WTC11 (cell line): ENCODE results near the gene MPP2. TPM values are rescaled to one million over a fixed set of nuclear protein-coding genes. Genes with fewer than 3 reads are reported as not detected.

Source experiments
- ATAC-seq: fragments of 200-7000 bp; cut with Tn5 transposase; 2 replicates; pipeline ENCODE4 v1.10.0; 2021; ENCODE audit warnings: mild to moderate bottlenecking, moderate library complexity
- CTCF ChIA-PET: fragments of 300-600 bp; sonication (Branson Sonifier 250); formaldehyde crosslinking; loops from one replicate; lab custom pipeline; 2021; ENCODE audit warnings: antibody characterized with exemption; lab: Charles Lee
- POLR2A ChIA-PET: fragments of 350-600 bp; sonication (Branson Sonifier 250); formaldehyde crosslinking; loops from one replicate; lab custom pipeline; 2021; ENCODE audit warnings: antibody characterized with exemption; lab: Charles Lee
- DNase-seq: peaks from one replicate; pipeline ENCODE4 v3.0.0; 2021; ENCODE audit warnings: low spot score
- H3K27ac Mint-ChIP-seq: 2 replicates; pipeline ENCODE4 v1.8.0; 2021; ENCODE audit warnings: mixed read lengths
- H3K27me3 Mint-ChIP-seq: 2 replicates; pipeline ENCODE4 v1.8.0; 2021; ENCODE audit warnings: low read depth, mild to moderate bottlenecking, moderate library complexity, mixed read lengths
- H3K36me3 Mint-ChIP-seq: 2 replicates; pipeline ENCODE4 v1.8.0; 2021; ENCODE audit warnings: mixed read lengths
- H3K4me1 Mint-ChIP-seq: 2 replicates; pipeline ENCODE4 v1.8.0; 2022; ENCODE audit warnings: mixed read lengths
- H3K4me3 Mint-ChIP-seq: 2 replicates; pipeline ENCODE4 v1.8.0; 2021; ENCODE audit warnings: mild to moderate bottlenecking, moderate library complexity, mixed read lengths
- H3K9me3 Mint-ChIP-seq: 2 replicates; pipeline ENCODE4 v1.8.0; 2021; ENCODE audit warnings: mixed read lengths
- CREM ChIP-seq: sonication (generic); formaldehyde crosslinking; IDR thresholded peaks from 2 replicates; pipeline ENCODE4 v1.8.1; 2022; ENCODE audit warnings: mild to moderate bottlenecking, missing genetic modification reagents, moderate library complexity
- EMX1 ChIP-seq: fragments of 250-450 bp; sonication (Bioruptor Pico); IDR thresholded peaks from 2 replicates; pipeline ENCODE4 v1.8.0; 2021; ENCODE audit warnings: mild to moderate bottlenecking
- ESRRA ChIP-seq: sonication (generic); formaldehyde crosslinking; IDR thresholded peaks from 2 replicates; pipeline ENCODE4 v1.8.1; 2022; ENCODE audit warnings: mild to moderate bottlenecking, missing genetic modification reagents, borderline replicate concordance
- MLX ChIP-seq: sonication (generic); formaldehyde crosslinking; IDR thresholded peaks from 2 replicates; pipeline ENCODE4 v1.8.1; 2023; ENCODE audit warnings: mild to moderate bottlenecking, missing genetic modification reagents, moderate library complexity
- MXD4 ChIP-seq: fragments of 250-450 bp; sonication (Bioruptor Pico); IDR thresholded peaks from 2 replicates; pipeline ENCODE4 v1.8.0; 2021; ENCODE audit warnings: mild to moderate bottlenecking, moderate library complexity, borderline replicate concordance
- RORB ChIP-seq: fragments of 250-450 bp; sonication (Bioruptor Pico); IDR thresholded peaks from 2 replicates; pipeline ENCODE4 v1.9.0; 2021; ENCODE audit warnings: mild to moderate bottlenecking
- ZBTB21 ChIP-seq: sonication (generic); formaldehyde crosslinking; IDR thresholded peaks from 2 replicates; pipeline ENCODE4 v1.8.1; 2023; ENCODE audit warnings: mild to moderate bottlenecking, missing genetic modification reagents, borderline replicate concordance
- ZBTB43 ChIP-seq: sonication (generic); formaldehyde crosslinking; IDR thresholded peaks from 2 replicates; pipeline ENCODE4 v1.8.1; 2023; ENCODE audit warnings: mild to moderate bottlenecking, missing genetic modification reagents
- ZNF138 ChIP-seq: sonication (generic); formaldehyde crosslinking; conservative IDR thresholded peaks from 2 replicates; pipeline ENCODE4 v1.8.1; 2022; ENCODE audit warnings: mild to moderate bottlenecking, moderate library complexity, missing genetic modification reagents
- ZNF232 ChIP-seq: sonication (generic); formaldehyde crosslinking; IDR thresholded peaks from 2 replicates; pipeline ENCODE4 v1.8.0; 2022; ENCODE audit warnings: mild to moderate bottlenecking, missing genetic modification reagents
- ZNF396 ChIP-seq: fragments of 250-450 bp; sonication (Bioruptor Pico); IDR thresholded peaks from 2 replicates; pipeline ENCODE4 v1.8.0; 2021; ENCODE audit warnings: mild to moderate bottlenecking, moderate library complexity, borderline replicate concordance
- total RNA-seq: library from RNA; stranded (reverse); gene quantifications from 3 replicates; pipeline ENCODE4 v1.2.3, GENCODE V29; 2021
- TF ChIP-seq, protein P1 (sequence below): sonication (generic); formaldehyde crosslinking; IDR thresholded peaks from 2 replicates; pipeline ENCODE4 v1.8.0; 2022; ENCODE audit warnings: missing genetic modification reagents
- TF ChIP-seq, protein P2 (sequence below): sonication (generic); formaldehyde crosslinking; IDR thresholded peaks from 2 replicates; pipeline ENCODE4 v1.8.0; 2022; ENCODE audit warnings: mild to moderate bottlenecking, missing genetic modification reagents

MPP2 gene
- total RNA-seq, 1 experiment from 2014 or later, result 29.3 TPM

DNA sequence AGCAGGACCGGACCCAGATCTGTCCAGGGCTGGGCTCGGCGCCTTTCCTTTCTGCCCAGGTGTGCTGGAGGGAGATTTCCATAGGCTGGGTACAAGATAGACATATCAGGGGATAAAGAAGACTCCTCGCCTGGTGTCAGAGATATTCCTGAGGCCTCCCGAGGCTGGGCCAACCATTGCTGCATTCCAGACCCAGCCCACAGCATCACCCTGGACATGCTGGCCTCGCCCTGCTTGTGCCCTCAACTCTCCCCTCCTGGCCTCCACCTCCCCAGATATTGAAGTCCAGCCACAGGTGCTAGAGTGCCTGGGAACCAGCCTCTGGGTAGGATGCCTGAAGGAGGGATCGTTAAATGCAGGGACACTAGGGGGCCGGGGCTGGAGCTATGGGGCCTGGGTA is 58.2 kb downstream of the MPP2 start:
- Mint-ChIP-seq H3K4me1 (peaks cover 16% of the 10 kb centered on the region), H3K9me3 (no peaks in the 10 kb centered on the region), H3K36me3 (no peaks in the 10 kb centered on the region), H3K27ac (no peak overlapping the region), H3K4me3 (no peak overlapping the region)
- ATAC-seq (no peak), DNase-seq (no peak)
- POLR2A ChIA-PET, result no interaction called here
- TF ChIP-seq ZNF396 (CRISPR knock-in tag), result no peak
- TF ChIP-seq MLX (CRISPR knock-in tag), result no peak
- TF ChIP-seq, all 79 proteins: peak for 0
- CTCF ChIA-PET, result interaction anchor here (1.2 to 1.3 kb wide), 2 partner anchors 8 to 70 kb away, joined by 3 to 4 read pairs; partner anchors contain the start of gene DUSP3
- H3K27me3 Mint-ChIP-seq, result peaks cover 7% of the 10 kb centered on the region

GRCh38 chr17:43848601-43849000 is 58.7 kb downstream of the MPP2 start:
- CTCF ChIA-PET, result interaction anchor here (1.2 to 1.3 kb wide), 2 partner anchors 9 to 70 kb away, joined by 3 to 4 read pairs; partner anchors contain the start of gene DUSP3

DNA sequence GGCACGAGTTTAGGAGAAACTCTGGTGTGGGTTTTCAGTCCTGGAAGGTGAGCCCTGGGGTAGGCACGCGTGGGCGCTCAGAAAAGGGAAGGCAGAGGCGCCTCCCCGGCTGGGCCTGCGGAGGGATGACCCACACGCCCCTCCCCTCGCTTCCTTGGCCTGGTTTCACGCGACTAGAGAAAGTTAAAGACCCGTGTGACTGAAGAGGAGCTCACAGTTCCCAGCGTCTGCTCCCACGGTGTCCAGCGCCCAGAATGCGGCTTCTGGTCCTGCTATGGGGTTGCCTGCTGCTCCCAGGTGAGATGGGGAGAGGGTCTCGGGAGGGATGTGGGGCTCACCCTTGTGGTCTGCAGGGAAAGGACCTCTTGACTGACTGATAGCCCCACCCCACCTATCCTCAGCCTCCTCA is 60.4 kb downstream of the MPP2 start, which contains the start of gene CD300LG:
TSS of gene CD300LG (plus strand) at position 214 of the 409 bp plus-strand sequence. CDS start at position 255, 41 bp downstream.
- peaks cover 16% of the 10 kb centered on the region for H3K4me1 Mint-ChIP-seq
- TF ChIP-seq ZNF232 (CRISPR knock-in tag), result no peak
- TF ChIP-seq, protein P1, sequence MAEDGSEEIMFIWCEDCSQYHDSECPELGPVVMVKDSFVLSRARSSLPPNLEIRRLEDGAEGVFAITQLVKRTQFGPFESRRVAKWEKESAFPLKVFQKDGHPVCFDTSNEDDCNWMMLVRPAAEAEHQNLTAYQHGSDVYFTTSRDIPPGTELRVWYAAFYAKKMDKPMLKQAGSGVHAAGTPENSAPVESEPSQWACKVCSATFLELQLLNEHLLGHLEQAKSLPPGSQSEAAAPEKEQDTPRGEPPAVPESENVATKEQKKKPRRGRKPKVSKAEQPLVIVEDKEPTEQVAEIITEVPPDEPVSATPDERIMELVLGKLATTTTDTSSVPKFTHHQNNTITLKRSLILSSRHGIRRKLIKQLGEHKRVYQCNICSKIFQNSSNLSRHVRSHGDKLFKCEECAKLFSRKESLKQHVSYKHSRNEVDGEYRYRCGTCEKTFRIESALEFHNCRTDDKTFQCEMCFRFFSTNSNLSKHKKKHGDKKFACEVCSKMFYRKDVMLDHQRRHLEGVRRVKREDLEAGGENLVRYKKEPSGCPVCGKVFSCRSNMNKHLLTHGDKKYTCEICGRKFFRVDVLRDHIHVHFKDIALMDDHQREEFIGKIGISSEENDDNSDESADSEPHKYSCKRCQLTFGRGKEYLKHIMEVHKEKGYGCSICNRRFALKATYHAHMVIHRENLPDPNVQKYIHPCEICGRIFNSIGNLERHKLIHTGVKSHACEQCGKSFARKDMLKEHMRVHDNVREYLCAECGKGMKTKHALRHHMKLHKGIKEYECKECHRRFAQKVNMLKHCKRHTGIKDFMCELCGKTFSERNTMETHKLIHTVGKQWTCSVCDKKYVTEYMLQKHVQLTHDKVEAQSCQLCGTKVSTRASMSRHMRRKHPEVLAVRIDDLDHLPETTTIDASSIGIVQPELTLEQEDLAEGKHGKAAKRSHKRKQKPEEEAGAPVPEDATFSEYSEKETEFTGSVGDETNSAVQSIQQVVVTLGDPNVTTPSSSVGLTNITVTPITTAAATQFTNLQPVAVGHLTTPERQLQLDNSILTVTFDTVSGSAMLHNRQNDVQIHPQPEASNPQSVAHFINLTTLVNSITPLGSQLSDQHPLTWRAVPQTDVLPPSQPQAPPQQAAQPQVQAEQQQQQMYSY (CRISPR knock-in tag), result 0 out of 2 replicates have a peak, but pooled peaks have one; percentile 56
- TF ChIP-seq, all 79 proteins: peak for 1
- ATAC-seq (peak; percentile 55), DNase-seq (peak; percentile 38)
- ChIA-PET CTCF (interaction anchor here (0.8 to 3.0 kb wide), 58 partner anchors 9 to 279 kb away, joined by 3 to 78 read pairs (median 7); partner anchors contain the start of genes CFAP97D1, DUSP3, MPP3 and SOST), POLR2A (interaction anchor here (1.1 to 1.2 kb wide), 2 partner anchors 57 to 68 kb away, joined by 3 to 7 read pairs; partner anchors contain the start of gene DUSP3)
- H3K27ac Mint-ChIP-seq, result no peak within 1 kb of the TSS
- peak within 1 kb of the TSS; percentile 46 for H3K4me3 Mint-ChIP-seq
- peaks cover 5% of the 10 kb centered on the region for H3K27me3 Mint-ChIP-seq
- no peaks in the 10 kb centered on the region for H3K9me3 Mint-ChIP-seq
- no peaks in the 10 kb centered on the region for H3K36me3 Mint-ChIP-seq

More at GRCh38 chr17:43848601-43849000, 58.7 kb downstream of the MPP2 start:
- POLR2A ChIA-PET, result no interaction called here
- DNase-seq, result no peak
- Mint-ChIP-seq H3K36me3 (no peaks in the 10 kb centered on the region), H3K9me3 (no peaks in the 10 kb centered on the region), H3K27me3 (peaks cover 7% of the 10 kb centered on the region), H3K4me1 (peaks cover 16% of the 10 kb centered on the region), H3K27ac (no peak overlapping the region), H3K4me3 (no peak overlapping the region)
- ATAC-seq, result no peak
- TF ChIP-seq ZBTB21 (CRISPR knock-in tag) (no peak), CREM (CRISPR knock-in tag) (no peak), ZBTB43 (CRISPR knock-in tag) (no peak), RORB (CRISPR knock-in tag) (no peak), MXD4 (no peak), EMX1 (CRISPR knock-in tag) (no peak), ZNF138 (CRISPR knock-in tag) (no peak), ESRRA (CRISPR knock-in tag) (no peak)
- TF ChIP-seq, protein P2, sequence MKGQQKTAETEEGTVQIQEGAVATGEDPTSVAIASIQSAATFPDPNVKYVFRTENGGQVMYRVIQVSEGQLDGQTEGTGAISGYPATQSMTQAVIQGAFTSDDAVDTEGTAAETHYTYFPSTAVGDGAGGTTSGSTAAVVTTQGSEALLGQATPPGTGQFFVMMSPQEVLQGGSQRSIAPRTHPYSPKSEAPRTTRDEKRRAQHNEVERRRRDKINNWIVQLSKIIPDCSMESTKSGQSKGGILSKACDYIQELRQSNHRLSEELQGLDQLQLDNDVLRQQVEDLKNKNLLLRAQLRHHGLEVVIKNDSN (CRISPR knock-in tag), result no peak
